Measurements from ENCODE around the gene CDCA7L. TPM values are rescaled to one million over a fixed set of nuclear protein-coding genes. Genes with fewer than 3 reads are reported as not detected.
"Not testable (repeated sequence)": the region's sequence is repeated elsewhere in the genome, so short reads cannot be mapped to it uniquely, and the experiment has no call there.

Gene CDCA7L
- total RNA-seq, 1 donor from 2014 or later, result 28.2 TPM

- DNase-seq (ENCODE audit: low read depth), result no peak
- no peak overlapping the region for H3K4me3 ChIP-seq (ENCODE audit: low read depth, low read length)
- TF ChIP-seq, protein P1, sequence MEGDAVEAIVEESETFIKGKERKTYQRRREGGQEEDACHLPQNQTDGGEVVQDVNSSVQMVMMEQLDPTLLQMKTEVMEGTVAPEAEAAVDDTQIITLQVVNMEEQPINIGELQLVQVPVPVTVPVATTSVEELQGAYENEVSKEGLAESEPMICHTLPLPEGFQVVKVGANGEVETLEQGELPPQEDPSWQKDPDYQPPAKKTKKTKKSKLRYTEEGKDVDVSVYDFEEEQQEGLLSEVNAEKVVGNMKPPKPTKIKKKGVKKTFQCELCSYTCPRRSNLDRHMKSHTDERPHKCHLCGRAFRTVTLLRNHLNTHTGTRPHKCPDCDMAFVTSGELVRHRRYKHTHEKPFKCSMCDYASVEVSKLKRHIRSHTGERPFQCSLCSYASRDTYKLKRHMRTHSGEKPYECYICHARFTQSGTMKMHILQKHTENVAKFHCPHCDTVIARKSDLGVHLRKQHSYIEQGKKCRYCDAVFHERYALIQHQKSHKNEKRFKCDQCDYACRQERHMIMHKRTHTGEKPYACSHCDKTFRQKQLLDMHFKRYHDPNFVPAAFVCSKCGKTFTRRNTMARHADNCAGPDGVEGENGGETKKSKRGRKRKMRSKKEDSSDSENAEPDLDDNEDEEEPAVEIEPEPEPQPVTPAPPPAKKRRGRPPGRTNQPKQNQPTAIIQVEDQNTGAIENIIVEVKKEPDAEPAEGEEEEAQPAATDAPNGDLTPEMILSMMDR (conservative IDR thresholded peaks at IDR 0.05; ENCODE audit: low read depth, low read length), result no peak
These were observed 52.3 kb downstream of the CDCA7L start for GRCh38 chr7:21893401-21893800.

- TF ChIP-seq, protein P1 (conservative IDR thresholded peaks at IDR 0.05; ENCODE audit: low read depth, low read length), result no peak
- no peak overlapping the region for H3K4me3 ChIP-seq (ENCODE audit: low read depth, low read length)
- DNase-seq (ENCODE audit: low read depth), result no peak
These were observed 54.4 kb downstream of the CDCA7L start for GRCh38 chr7:21891291-21891690.

DNA sequence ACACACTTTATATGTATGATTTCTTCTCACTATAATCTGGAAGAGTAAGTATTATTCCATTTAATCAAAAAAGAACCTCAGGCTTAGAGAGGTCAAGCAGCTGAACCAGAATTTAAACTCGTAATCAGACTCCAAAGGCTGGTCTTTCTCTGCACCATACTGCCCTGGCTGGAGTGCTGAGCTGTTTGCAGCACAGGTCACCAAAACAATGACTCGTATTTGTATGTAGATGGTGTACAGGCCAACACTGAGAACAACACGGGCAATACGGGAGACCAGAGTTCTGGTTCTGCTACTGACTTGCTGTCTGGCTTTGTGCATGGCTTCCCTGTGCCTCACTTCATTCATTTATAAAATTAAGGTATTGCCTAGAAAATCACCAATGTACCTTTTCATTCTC, 57.9 kb downstream of the CDCA7L start:
- no peak for DNase-seq (ENCODE audit: low read depth)
- TF ChIP-seq, protein P1 (conservative IDR thresholded peaks at IDR 0.05; ENCODE audit: low read depth, low read length), result no peak
- no peak overlapping the region for H3K4me3 ChIP-seq (ENCODE audit: low read depth, low read length)

- TF ChIP-seq, protein P1 (conservative IDR thresholded peaks at IDR 0.05; ENCODE audit: low read depth, low read length), result no peak
- H3K4me3 ChIP-seq (ENCODE audit: low read depth, low read length), result no peak overlapping the region
- DNase-seq (ENCODE audit: low read depth), result no peak
These were observed 58.3 kb downstream of the CDCA7L start for GRCh38 chr7:21887353-21887752.

DNA sequence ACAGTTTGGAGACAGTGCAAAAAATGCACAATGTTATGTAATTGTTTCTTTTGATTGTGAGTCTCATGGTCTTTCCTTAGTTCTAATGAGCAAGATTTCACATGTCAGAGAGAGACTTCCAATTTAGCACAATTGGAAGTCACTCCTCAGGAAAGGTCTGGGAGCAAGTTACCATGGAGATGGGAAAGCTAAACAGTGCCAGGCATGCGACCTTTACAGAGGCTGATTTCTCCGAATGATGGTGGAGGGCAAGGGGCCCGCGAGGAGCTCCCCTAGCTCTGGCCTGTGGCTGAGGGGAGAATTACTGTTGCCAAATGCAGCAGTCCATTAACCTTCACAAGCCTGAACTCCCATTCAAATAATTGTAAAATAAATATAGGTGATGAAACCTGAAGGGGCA, 59.3 kb downstream of the CDCA7L start:
- TF ChIP-seq, protein P1 (conservative IDR thresholded peaks at IDR 0.05; ENCODE audit: low read depth, low read length), result no peak
- no peak overlapping the region for H3K4me3 ChIP-seq (ENCODE audit: low read depth, low read length)
- DNase-seq (ENCODE audit: low read depth), result no peak

DNA sequence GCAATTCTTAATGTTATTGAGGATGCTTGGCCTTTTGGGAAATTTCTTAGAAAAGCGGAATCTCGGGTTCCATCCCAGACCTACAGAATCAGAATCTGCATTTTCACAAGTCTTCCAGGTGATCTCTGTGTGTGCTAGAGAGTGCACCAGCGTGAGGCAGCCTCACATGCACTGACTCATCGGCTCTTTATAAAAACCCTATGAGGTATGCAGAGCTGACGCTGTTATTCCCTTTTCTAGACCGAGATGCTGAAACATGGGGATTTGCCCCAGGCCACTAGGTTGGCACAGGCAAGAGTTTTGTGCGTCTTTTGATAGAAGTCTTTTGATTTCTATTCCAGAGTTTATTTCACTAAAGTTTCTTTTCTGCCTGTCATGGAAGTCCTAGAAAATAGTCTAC, 61.2 kb downstream of the CDCA7L start:
- TF ChIP-seq, protein P1 (conservative IDR thresholded peaks at IDR 0.05; ENCODE audit: low read depth, low read length), result no peak
- DNase-seq (ENCODE audit: low read depth), result no peak
- H3K4me3 ChIP-seq (ENCODE audit: low read depth, low read length), result no peak overlapping the region

DNA sequence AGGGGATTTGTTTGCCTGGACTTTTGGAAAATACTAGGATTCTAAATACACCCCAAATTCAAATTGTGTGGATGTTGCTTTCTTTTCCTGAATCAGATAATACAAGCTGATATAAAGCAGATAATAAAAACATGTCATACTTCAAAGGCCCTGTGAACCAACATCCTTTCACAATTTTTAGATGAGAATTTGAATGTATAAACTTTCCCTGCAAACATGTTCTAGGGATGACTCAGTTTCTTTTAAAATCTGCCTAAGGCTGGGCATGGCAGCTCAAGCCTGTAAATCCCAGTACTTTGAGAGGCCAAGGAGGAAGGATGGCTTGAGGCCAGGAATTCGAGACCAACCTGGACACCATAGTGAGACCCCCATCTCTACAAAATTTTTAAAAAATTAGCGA, 62.2 kb downstream of the CDCA7L start:
- DNase-seq (ENCODE audit: low read depth); H3K4me3 ChIP-seq (ENCODE audit: low read depth, low read length): not testable (repeated sequence)

- H3K4me3 ChIP-seq (ENCODE audit: low read depth, low read length), result no peak overlapping the region
- TF ChIP-seq, protein P1 (conservative IDR thresholded peaks at IDR 0.05; ENCODE audit: low read depth, low read length), result no peak
- DNase-seq (ENCODE audit: low read depth), result no peak
These were observed 62.6 kb downstream of the CDCA7L start for GRCh38 chr7:21883069-21883468.
